Activated naive CD4-positive, alpha-beta T cell treated with anti-CD3 and anti-CD28 coated beads, Interleukin-2, amount 50 U/mL, for 24 hours (primary cell): ENCODE results near the gene MEIOB.

Experiments
- H3K27ac Mint-ChIP-seq: one replicate; pipeline ENCODE4 v1.8.0; 2021; ENCODE audit warnings: mild to moderate bottlenecking, mixed read lengths
- H3K27me3 Mint-ChIP-seq: one replicate; pipeline ENCODE4 v1.8.0; 2021; ENCODE audit warnings: mixed read lengths
- H3K36me3 Mint-ChIP-seq: one replicate; pipeline ENCODE4 v1.8.0; 2021; ENCODE audit warnings: mixed read lengths
- H3K4me1 Mint-ChIP-seq: one replicate; pipeline ENCODE4 v1.8.0; 2021; ENCODE audit warnings: mixed read lengths
- H3K4me3 Mint-ChIP-seq: one replicate; pipeline ENCODE4 v1.8.0; 2021; ENCODE audit warnings: mild to moderate bottlenecking, mixed read lengths
- H3K9me3 Mint-ChIP-seq: one replicate; pipeline ENCODE4 v1.8.0; 2021; ENCODE audit warnings: mixed read lengths

MEIOB gene

DNA sequence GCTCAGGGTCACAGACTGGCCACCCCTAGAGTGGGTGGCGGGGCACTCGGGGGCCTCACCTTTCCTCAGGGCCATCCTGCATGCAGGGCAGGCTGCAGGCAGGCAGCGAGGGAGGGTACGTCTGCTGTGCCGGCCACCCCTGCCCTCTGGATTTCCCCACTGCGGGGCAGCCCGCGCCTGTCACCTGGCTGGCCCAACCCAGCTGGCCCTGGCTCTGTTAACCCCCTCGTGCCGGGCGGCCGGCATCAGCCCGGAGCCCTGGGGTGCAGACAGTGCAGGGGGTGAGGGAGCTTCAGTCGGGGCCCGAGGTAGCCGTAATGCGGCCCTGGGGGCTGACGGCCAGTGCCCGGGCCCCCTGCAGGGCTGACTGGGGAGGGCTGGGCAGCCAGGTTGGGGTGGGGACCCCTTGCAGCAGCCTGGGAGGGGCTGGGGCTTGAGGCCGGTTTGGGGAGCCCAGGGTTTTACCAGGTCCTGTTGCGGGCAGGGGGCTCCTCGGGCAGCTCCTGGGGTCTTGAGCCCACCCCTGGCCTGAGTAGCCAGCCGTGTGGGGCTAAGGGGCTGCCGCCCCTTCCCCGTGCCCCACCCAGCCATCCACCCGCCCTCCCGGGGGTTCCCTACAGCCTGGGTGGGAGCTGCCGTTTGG is 78.3 kb downstream of the MEIOB start, which contains the start of gene IGFALS:
Gene IGFALS (minus strand): TSS at position 128 of the 643 bp plus-strand sequence. CDS start 53 bp downstream, at position 75.
- no peak within 1 kb of the TSS for H3K4me3 Mint-ChIP-seq
- H3K4me1 Mint-ChIP-seq: no peaks in the 10 kb centered on the region
- H3K9me3 Mint-ChIP-seq: no peaks in the 10 kb centered on the region
- no peaks in the 10 kb centered on the region for H3K27me3 Mint-ChIP-seq
- no peak within 1 kb of the TSS for H3K27ac Mint-ChIP-seq
- no peaks in the 10 kb centered on the region for H3K36me3 Mint-ChIP-seq

DNA sequence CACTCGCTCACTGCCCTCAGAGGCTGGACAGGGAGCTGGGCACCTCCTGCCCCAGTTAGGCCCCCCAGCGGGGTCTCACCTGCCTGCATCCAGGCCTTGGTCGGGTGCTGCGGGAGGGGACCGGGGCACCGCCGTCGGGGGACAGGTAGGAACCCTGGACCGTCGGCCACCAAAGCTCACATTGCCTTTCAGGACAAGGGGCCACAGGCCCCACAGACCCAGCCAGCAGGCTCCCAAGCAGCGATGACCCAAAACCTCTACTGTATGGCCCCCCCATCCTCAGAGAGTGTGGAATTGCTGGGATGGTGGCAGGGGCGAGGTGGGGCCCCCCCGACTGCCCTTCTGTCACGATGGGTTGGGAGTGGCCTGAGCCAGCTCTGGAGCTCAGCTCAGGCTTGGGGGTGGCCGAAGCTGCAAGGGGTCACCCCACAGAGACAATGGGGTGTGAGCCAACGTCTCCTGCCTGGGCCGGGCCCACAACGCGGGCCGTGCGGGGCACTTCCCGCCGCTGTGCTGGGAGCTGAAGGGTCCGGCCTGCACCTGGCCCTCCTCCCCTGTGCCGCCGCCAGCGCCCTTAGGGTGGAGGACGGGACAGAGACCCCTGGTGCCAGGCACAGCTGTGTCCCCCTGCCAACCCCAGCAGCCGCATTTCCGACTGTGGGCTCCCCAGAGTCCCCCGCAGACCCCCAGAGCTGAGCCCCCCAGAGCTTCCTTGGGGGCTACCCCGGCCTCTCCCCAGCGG is 79.0 kb downstream of the MEIOB start:
- no peaks in the 10 kb centered on the region for H3K36me3 Mint-ChIP-seq
- no peaks in the 10 kb centered on the region for H3K4me1 Mint-ChIP-seq
- no peak overlapping the region for H3K27ac Mint-ChIP-seq
- no peaks in the 10 kb centered on the region for H3K27me3 Mint-ChIP-seq
- H3K9me3 Mint-ChIP-seq: no peaks in the 10 kb centered on the region
- no peak overlapping the region for H3K4me3 Mint-ChIP-seq

DNA sequence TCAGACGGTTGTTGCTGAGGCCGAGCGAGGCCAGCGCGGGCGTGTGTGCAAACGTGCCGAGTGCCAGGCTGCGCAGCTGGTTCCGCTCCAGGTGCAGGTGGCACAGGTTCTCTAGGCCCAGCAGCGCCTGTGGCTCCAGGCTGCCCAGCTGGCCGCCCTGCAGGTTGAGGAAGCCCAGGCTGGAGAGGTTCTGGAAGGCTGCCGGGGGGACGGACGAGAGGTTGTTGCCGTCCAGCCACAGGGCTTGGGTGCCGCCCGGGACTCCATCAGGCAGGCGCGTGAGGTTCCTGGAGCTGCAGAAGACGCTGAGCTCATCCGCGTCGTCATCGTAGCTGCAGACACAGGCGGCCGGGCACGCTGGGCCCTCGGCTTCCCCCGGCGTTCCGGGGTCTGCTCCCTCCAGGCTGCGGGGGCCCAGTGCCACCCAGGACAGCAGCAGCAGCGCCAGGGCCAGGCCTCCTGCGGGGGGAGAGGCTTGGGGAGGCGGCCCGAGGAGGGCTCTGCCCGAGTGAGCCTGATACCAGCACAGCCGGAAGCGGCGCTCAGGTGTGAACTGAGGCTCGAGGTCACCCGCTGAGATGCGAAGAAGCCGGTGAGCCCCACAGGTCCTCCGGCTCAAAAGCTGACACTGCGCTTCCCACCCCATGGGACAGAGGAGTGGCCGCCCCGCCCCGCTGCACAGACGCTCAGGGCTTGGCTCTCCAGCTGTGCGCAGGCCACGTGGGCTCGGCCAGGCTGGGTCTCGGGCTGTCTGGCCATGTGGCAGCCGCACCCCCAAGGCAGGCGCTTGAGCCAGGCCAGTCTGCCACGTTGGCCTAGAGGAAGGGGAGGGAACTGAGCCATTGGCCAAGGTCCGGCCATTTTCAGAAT is 79.8 kb downstream of the MEIOB start:
- no peak overlapping the region for H3K27ac Mint-ChIP-seq
- no peaks in the 10 kb centered on the region for H3K27me3 Mint-ChIP-seq
- H3K9me3 Mint-ChIP-seq: no peaks in the 10 kb centered on the region
- H3K4me1 Mint-ChIP-seq: no peaks in the 10 kb centered on the region
- no peak overlapping the region for H3K4me3 Mint-ChIP-seq
- no peaks in the 10 kb centered on the region for H3K36me3 Mint-ChIP-seq

DNA sequence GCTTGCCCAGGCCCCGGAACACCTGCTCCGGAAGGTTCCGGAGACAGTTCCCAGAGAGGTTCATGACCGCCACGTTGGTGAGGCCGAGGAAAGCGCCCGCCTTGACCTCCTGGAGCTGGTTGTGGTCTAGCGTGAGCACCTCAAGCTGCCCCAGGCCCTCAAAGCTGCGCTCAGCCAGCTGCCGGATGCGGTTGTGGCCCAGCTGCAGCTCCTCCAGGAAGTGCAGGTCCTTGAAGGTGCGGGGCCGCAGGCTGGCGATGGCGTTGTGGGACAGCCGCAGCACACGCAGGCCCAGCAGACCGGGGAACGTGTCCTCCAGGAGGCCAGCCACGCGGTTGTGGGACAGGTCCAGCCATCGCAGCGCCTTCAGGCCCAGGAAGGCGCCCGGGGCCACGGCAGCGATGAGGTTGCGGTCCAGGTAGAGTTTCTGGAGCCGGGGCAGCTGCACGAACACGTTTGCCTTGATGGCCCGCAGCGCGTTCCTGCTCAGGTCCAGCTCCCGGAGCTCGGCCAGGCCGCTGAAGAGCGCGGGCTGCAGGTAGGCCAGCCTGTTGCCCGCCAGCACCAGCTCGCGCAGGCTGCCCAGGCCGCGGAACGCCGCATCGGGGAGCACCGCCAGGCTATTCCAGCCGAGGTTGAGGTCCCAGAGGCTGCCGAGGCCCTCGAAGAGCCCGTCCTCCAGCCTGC is 80.6 kb downstream of the MEIOB start:
- Mint-ChIP-seq H3K4me1 (no peaks in the 10 kb centered on the region), H3K4me3 (no peak overlapping the region), H3K27ac (no peak overlapping the region), H3K36me3 (no peaks in the 10 kb centered on the region), H3K27me3 (no peaks in the 10 kb centered on the region), H3K9me3 (no peaks in the 10 kb centered on the region)

DNA sequence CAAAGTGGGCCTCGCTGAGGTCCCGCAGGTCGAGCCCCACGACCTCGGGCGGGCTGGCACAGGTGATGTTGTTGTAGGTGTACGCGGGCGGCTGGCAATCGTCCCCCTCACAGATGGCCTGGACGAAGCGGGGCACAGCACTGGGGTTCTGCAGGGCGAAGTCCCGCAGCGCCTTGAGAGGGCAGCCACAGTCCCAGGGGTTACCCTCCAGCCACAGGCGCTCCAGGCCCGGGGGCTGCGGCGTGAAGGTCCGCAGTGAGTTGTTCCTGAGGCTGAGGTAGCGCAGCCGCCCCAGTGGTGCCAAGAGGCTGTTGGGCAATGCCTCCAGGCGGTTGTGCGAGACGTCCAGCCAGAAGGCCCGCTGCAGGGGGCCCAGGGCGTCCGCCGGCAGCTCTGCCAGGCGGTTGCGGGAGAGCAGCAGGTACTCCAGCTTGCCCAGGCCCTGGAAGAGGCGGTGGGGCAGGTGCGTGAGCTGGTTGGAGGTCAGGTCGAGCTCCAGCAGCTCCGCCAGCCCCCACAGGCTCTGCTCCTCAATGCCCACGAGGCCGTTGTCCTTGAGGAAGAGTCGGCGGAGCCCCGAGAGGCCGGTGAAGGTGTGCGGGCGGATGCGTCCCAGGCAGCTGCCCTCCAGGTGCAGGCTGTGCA is 81.2 kb downstream of the MEIOB start:
- peaks cover 3% of the 10 kb centered on the region for H3K4me1 Mint-ChIP-seq
- H3K27me3 Mint-ChIP-seq: no peaks in the 10 kb centered on the region
- no peaks in the 10 kb centered on the region for H3K9me3 Mint-ChIP-seq
- H3K36me3 Mint-ChIP-seq: no peaks in the 10 kb centered on the region
- no peak overlapping the region for H3K4me3 Mint-ChIP-seq
- H3K27ac Mint-ChIP-seq: no peak overlapping the region

DNA sequence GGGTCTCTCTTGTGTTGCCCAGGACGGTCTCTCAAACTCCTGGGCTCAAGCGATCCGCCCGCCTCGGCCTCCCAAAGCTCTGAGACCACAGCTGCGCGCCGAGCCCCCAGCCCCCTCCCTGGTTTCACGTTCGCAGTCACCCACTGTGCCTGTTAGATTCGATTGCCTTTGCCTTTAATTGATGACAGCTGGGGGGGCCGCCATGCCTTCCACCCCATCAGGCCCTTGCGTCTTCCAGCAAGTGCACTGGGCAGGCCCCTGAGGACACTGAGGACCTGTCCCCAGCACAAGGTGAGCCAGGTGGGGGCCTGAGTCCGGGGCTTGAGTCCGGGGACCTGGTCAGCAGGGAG is 81.7 kb downstream of the MEIOB start:
- Mint-ChIP-seq H3K36me3 (no peaks in the 10 kb centered on the region), H3K4me3 (no peak overlapping the region), H3K9me3 (no peaks in the 10 kb centered on the region), H3K27me3 (no peaks in the 10 kb centered on the region), H3K4me1 (peaks cover 8% of the 10 kb centered on the region), H3K27ac (no peak overlapping the region)

DNA sequence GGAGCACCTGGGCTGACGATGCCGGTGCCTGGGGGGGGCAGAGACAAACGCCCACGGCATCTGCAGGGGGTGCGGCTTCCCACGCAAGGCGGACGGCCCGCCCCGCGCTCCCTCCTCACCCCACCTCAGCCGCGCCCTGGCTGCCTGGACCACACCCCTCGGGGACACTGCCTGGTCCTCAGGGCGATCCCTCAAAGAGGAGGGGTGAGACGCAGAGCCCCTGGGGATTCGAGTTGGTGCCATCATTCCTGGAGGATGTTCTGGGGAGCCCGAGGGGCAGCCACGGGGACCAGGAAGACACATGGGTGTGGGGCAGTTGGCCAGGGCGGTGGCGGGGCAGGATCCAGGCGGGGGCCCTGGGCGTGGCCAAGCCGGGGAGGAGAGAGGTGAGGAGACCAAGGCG is 82.3 kb downstream of the MEIOB start:
- Mint-ChIP-seq H3K36me3 (peaks cover 1% of the 10 kb centered on the region), H3K9me3 (no peaks in the 10 kb centered on the region), H3K27me3 (no peaks in the 10 kb centered on the region), H3K4me1 (peaks cover 12% of the 10 kb centered on the region), H3K4me3 (no peak overlapping the region), H3K27ac (no peak overlapping the region)

DNA sequence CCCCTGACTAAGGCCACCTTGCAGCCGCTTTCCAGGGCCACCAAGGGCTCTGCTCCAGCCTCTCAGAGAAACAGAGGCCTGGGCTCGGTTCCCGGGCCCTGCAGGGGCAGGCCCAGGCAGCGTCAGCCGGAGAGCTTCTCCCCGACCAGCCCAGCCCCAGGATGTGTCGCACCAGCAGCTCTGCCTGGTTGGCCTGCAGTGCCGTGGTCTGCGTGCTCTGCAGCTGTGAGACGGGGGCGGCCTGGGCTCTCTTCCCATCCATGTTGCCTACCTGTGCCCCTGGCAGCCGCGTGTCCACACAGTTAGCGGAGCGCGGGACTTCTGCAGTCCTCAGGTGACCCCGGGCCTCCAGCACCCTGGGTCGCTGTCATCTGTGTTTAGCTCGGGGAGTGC is 83.3 kb downstream of the MEIOB start:
- H3K4me3 Mint-ChIP-seq: no peak overlapping the region
- peaks cover 12% of the 10 kb centered on the region for H3K4me1 Mint-ChIP-seq
- H3K27ac Mint-ChIP-seq: no peak overlapping the region
- H3K9me3 Mint-ChIP-seq: no peaks in the 10 kb centered on the region
- H3K36me3 Mint-ChIP-seq: peaks cover 1% of the 10 kb centered on the region
- no peaks in the 10 kb centered on the region for H3K27me3 Mint-ChIP-seq

DNA sequence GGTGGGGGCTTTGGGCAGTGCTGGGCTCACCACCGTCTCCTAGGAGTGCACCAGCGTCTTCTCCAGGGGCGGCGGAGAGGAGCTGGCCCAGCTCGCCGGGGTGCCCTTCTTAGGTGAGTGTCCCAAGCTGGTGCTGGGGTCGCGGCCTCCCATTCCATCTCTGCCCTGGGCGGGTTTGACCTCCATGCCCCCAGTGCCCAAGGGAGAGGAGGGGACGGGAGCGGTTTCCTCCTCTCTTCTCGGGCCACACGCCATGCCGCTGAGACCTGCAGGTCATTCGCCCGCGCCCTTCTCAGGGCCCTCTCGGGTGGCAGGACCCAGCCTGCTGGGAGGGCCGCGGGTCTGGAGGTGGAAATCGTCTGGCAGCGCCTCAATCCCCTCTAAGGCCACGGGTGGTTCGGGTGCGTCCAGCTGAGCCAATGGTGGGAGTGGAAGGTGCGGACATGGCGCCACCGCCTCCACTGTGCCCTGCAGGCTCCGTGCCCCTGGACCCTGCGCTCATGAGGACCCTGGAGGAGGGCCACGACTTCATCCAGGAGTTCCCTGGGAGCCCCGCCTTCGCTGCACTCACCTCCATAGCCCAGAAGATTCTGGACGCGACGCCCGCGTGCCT is 83.8 kb downstream of the MEIOB start:
- Mint-ChIP-seq H3K9me3 (no peaks in the 10 kb centered on the region), H3K4me1 (peaks cover 15% of the 10 kb centered on the region), H3K36me3 (peaks cover 3% of the 10 kb centered on the region), H3K4me3 (no peak overlapping the region), H3K27me3 (no peaks in the 10 kb centered on the region), H3K27ac (no peak overlapping the region)

DNA sequence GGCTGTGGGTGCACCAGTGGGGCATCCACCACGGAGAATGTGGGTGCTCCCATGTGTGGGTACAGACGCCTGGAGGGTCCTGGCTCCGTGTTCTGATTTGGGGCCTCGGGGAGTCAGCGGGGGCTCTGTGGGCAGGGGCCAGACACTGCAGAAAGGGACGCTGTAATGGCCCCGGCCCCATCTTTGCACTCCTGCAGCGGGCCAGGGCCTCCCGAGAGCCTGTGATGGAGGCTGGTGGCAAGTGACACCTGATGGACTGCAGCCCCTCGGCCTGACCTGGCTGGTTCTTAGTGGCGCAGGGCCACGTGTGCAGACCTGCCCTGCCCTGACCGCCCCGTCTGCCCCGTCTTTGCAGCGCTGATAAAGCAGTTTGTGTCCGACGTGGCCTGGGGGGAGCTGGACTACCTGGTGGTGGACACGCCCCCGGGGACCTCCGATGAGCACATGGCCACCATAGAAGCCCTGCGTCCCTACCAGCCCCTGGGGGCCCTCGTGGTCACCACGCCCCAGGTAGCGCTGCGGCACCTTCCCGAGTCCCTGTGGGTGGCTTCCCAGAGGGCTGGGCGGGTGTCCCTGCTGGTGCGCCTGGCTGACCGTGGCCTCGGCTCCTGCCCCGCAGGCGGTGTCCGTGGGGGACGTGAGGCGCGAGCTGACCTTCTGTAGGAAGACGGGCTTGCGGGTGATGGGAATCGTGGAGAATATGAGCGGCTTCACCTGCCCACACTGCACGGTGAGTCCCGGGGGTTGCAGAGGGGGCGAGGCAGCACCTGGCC is 84.5 kb downstream of the MEIOB start:
- Mint-ChIP-seq H3K36me3 (peaks cover 3% of the 10 kb centered on the region), H3K27ac (no peak overlapping the region), H3K4me1 (peaks cover 16% of the 10 kb centered on the region), H3K27me3 (no peaks in the 10 kb centered on the region), H3K4me3 (no peak overlapping the region), H3K9me3 (no peaks in the 10 kb centered on the region)

DNA sequence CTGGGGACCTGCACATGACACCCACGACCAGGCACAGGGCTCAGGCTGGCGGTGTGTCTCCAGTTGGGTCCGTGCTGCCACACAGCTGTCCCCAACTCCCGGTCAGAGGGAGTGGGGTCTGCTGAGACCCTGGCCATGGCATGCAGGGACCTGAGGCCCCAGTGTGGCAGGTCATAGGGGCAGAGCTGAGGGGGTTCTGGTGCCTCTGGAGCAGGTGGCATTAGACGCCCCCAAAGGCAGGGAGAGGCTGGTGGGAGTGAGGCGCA is 85.0 kb downstream of the MEIOB start:
- Mint-ChIP-seq H3K36me3 (peaks cover 3% of the 10 kb centered on the region), H3K4me3 (no peak overlapping the region), H3K9me3 (no peaks in the 10 kb centered on the region), H3K27ac (no peak overlapping the region), H3K27me3 (no peaks in the 10 kb centered on the region), H3K4me1 (peaks cover 16% of the 10 kb centered on the region)

DNA sequence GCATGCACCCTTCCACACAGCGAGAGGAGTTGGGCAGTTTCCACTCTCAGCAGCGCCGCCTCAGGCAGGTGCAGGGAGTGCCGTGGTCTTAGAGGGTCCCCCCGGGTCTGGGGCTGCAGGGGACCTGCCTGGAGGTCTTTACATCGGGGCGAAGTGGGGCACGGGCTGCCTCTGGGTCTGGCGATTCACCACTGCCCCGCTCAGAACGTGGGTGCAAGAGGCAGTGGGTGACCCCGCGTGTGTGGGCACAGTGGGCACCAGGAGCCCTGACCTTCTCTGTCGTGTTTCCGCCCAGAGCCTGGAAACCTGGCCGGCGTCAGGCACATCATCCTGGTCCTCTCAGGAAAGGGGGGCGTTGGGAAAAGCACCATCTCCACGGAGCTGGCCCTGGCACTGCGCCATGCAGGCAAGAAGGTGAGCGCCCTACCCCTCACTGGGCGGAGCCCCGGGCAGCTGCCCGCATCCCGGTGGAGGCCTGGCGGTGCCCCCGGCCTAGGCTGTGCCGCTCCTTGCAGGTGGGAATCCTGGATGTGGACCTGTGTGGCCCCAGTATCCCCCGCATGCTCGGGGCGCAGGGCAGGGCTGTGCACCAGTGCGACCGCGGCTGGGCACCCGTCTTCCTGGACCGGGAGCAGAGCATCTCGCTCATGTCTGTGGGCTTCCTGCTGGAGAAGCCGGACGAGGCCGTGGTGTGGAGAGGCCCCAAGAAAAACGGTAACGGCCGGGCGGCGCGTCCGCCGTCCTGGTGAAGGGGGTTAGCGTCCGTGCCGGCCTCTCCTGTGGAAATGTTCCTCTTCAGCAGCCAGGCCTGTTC is 85.5 kb downstream of the MEIOB start:
- Mint-ChIP-seq H3K27ac (no peak overlapping the region), H3K4me1 (peaks cover 22% of the 10 kb centered on the region), H3K9me3 (no peaks in the 10 kb centered on the region), H3K27me3 (no peaks in the 10 kb centered on the region), H3K36me3 (peaks cover 3% of the 10 kb centered on the region), H3K4me3 (no peak overlapping the region)

DNA sequence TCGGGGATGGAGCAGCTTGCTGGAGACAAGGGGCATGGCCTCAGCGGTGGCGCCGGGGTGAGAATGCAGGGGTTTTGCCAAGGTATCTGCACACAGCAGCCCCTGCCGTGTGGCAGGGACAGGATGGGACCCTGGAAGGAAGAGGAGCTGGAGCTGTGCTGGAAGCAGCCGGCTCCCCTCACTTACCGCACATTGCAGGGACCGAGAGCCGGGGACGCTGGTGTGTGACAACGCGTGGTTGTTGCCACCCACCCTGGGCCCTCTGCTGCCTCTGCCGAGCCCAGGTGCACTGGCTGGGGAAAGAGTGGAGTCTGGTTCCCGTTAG is 86.2 kb downstream of the MEIOB start:
- no peaks in the 10 kb centered on the region for H3K27me3 Mint-ChIP-seq
- H3K36me3 Mint-ChIP-seq: peaks cover 3% of the 10 kb centered on the region
- H3K9me3 Mint-ChIP-seq: no peaks in the 10 kb centered on the region
- no peak overlapping the region for H3K4me3 Mint-ChIP-seq
- H3K4me1 Mint-ChIP-seq: peaks cover 27% of the 10 kb centered on the region
- no peak overlapping the region for H3K27ac Mint-ChIP-seq
